Osteocyte (in vitro differentiated cells): Measurements from ENCODE around the gene RAB36. TPM values are rescaled to one million over a fixed set of nuclear protein-coding genes. Genes with fewer than 3 reads are reported as not detected.
A peak's percentile ranks its signal among the peaks of the same experiment; 100 is the strongest.

Experiments used
- DNase-seq: peaks from one replicate; pipeline ENCODE4 v3.0.0; 2021; ENCODE audit warnings: mixed read lengths; ENCODE audit not compliant: unreplicated experiment; ENCODE audit errors: extremely low spot score
- H3K27ac Mint-ChIP-seq: one replicate; pipeline ENCODE4 v1.8.0; 2021; ENCODE audit warnings: mild to moderate bottlenecking, mixed read lengths; ENCODE audit not compliant: unreplicated experiment
- H3K27me3 Mint-ChIP-seq: one replicate; pipeline ENCODE4 v1.8.0; 2021; ENCODE audit warnings: mixed read lengths; ENCODE audit not compliant: unreplicated experiment
- H3K36me3 Mint-ChIP-seq: one replicate; pipeline ENCODE4 v1.8.0; 2021; ENCODE audit warnings: mixed read lengths; ENCODE audit not compliant: unreplicated experiment
- H3K4me1 Mint-ChIP-seq: one replicate; pipeline ENCODE4 v1.8.0; 2021; ENCODE audit warnings: mixed read lengths; ENCODE audit not compliant: unreplicated experiment
- H3K4me3 Mint-ChIP-seq: one replicate; pipeline ENCODE4 v1.8.0; 2021; ENCODE audit warnings: mild to moderate bottlenecking, moderate library complexity, mixed read lengths; ENCODE audit not compliant: unreplicated experiment
- H3K9me3 Mint-ChIP-seq: one replicate; pipeline ENCODE4 v1.8.0; 2021; ENCODE audit warnings: mixed read lengths; ENCODE audit not compliant: unreplicated experiment
- total RNA-seq: library from RNA; stranded (reverse); gene quantifications from 2 replicates; pipeline ENCODE4 v1.2.1, GENCODE V29; 2021
- TF ChIP-seq, protein P1 (sequence below): fragments of 200-600 bp; sonication (generic); IDR thresholded peaks from 2 replicates; pipeline ENCODE4 v1.5.0; 2021; ENCODE audit warnings: antibody characterized with exemption, mild to moderate bottlenecking, moderate library complexity

Gene RAB36
- total RNA-seq, 1 donor from 2014 or later, result 4.8 TPM

- Mint-ChIP-seq H3K9me3 (no peaks in the 10 kb centered on the region), H3K36me3 (peaks cover 4% of the 10 kb centered on the region), H3K27me3 (no peaks in the 10 kb centered on the region), H3K4me1 (peaks cover 51% of the 10 kb centered on the region), H3K27ac (peak overlapping the region; percentile 50), H3K4me3 (peak overlapping the region; percentile 70)
- TF ChIP-seq, protein P1, sequence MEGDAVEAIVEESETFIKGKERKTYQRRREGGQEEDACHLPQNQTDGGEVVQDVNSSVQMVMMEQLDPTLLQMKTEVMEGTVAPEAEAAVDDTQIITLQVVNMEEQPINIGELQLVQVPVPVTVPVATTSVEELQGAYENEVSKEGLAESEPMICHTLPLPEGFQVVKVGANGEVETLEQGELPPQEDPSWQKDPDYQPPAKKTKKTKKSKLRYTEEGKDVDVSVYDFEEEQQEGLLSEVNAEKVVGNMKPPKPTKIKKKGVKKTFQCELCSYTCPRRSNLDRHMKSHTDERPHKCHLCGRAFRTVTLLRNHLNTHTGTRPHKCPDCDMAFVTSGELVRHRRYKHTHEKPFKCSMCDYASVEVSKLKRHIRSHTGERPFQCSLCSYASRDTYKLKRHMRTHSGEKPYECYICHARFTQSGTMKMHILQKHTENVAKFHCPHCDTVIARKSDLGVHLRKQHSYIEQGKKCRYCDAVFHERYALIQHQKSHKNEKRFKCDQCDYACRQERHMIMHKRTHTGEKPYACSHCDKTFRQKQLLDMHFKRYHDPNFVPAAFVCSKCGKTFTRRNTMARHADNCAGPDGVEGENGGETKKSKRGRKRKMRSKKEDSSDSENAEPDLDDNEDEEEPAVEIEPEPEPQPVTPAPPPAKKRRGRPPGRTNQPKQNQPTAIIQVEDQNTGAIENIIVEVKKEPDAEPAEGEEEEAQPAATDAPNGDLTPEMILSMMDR, result no peak
- no peak for DNase-seq
Observed at GRCh38 chr22:23182309-23183060, 37.2 kb downstream of the RAB36 start.

- peak overlapping the region; percentile 70 for H3K4me3 Mint-ChIP-seq
- peak overlapping the region; percentile 23 for H3K27ac Mint-ChIP-seq
- no peaks in the 10 kb centered on the region for H3K9me3 Mint-ChIP-seq
- H3K36me3 Mint-ChIP-seq, result peaks cover 4% of the 10 kb centered on the region
- TF ChIP-seq, protein P1, result no peak
- no peak for DNase-seq
- peaks cover 58% of the 10 kb centered on the region for H3K4me1 Mint-ChIP-seq
- no peaks in the 10 kb centered on the region for H3K27me3 Mint-ChIP-seq
Observed at GRCh38 chr22:23183061-23183698, 37.9 kb downstream of the RAB36 start.

- H3K27ac Mint-ChIP-seq, result no peak overlapping the region
- TF ChIP-seq, protein P1, result no peak
- no peak overlapping the region for H3K4me3 Mint-ChIP-seq
- H3K4me1 Mint-ChIP-seq, result peaks cover 48% of the 10 kb centered on the region
- peaks cover 4% of the 10 kb centered on the region for H3K36me3 Mint-ChIP-seq
- H3K9me3 Mint-ChIP-seq, result no peaks in the 10 kb centered on the region
- no peak for DNase-seq
- H3K27me3 Mint-ChIP-seq, result no peaks in the 10 kb centered on the region
Observed at GRCh38 chr22:23184100-23184763, 39.0 kb downstream of the RAB36 start.

DNA sequence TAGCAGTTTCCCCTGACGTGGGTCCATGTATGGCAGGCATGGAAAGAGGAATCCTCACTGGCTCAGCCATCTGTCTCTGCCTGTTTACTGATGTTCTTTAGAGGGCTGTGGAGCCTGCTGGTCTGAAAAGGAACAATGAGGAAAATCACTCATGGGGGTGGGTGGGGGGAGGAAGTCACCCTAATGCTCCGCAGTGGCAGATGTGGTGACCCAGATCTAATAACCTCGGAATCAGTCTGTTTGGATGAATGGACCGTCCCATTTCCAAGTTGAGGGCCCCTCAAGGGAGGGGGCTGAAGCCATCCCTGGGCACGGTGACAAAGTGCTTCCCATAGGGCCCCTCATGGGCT is 39.5 kb downstream of the RAB36 start:
- peaks cover 4% of the 10 kb centered on the region for H3K36me3 Mint-ChIP-seq
- no peak overlapping the region for H3K4me3 Mint-ChIP-seq
- H3K9me3 Mint-ChIP-seq, result no peaks in the 10 kb centered on the region
- peaks cover 46% of the 10 kb centered on the region for H3K4me1 Mint-ChIP-seq
- DNase-seq, result no peak
- H3K27ac Mint-ChIP-seq, result no peak overlapping the region
- TF ChIP-seq, protein P1, result no peak
- H3K27me3 Mint-ChIP-seq, result no peaks in the 10 kb centered on the region

GRCh38 chr22:23187211-23187610 is 41.9 kb downstream of the RAB36 start:
- Mint-ChIP-seq H3K27ac (no peak overlapping the region), H3K36me3 (peaks cover 4% of the 10 kb centered on the region), H3K4me1 (peaks cover 35% of the 10 kb centered on the region)

More at GRCh38 chr22:23187211-23187610, 41.9 kb downstream of the RAB36 start:
- Mint-ChIP-seq H3K9me3 (no peaks in the 10 kb centered on the region), H3K4me3 (no peak overlapping the region), H3K27me3 (no peaks in the 10 kb centered on the region)
- no peak for DNase-seq
- TF ChIP-seq, protein P1, result no peak
